Parathyroid adenoma (tissue), 2 donors: ENCODE data around the gene BCAT1.
"Not testable (repeated sequence)": the region's sequence is repeated elsewhere in the genome, so short reads cannot be mapped to it uniquely, and the experiment has no call there.

ENCODE experiments used
- H2AFZ ChIP-seq: fragments of 300-600 bp; sonication (generic); one replicate; pipeline ENCODE4 v1.7.0; 2017; ENCODE audit warnings: antibody characterized with exemption, mild to moderate bottlenecking
- H3K27ac ChIP-seq: fragments of 300-600 bp; sonication (generic); one replicate; pipeline ENCODE4 v1.7.0; 2017
- H3K27me3 ChIP-seq: fragments of 300-600 bp; sonication (generic); one replicate; pipeline ENCODE4 v1.7.0; 2017; ENCODE audit warnings: low read length; ENCODE audit not compliant: control insufficient read depth, insufficient read depth
- H3K36me3 ChIP-seq: fragments of 300-600 bp; sonication (generic); one replicate; pipeline ENCODE4 v1.7.0; 2017; ENCODE audit warnings: low read length; ENCODE audit not compliant: control insufficient read depth, insufficient read depth
- H3K4me1 ChIP-seq: fragments of 300-600 bp; sonication (generic); one replicate; pipeline ENCODE4 v1.7.0; 2017; ENCODE audit warnings: control low read depth
- H3K4me2 ChIP-seq: fragments of 300-600 bp; sonication (generic); one replicate; pipeline ENCODE4 v1.7.0; 2017; ENCODE audit warnings: low read length
- H3K4me3 ChIP-seq: fragments of 300-600 bp; sonication (generic); one replicate; pipeline ENCODE4 v1.7.0; 2017; ENCODE audit warnings: low read depth, low read length
- H3K79me2 ChIP-seq: fragments of 300-600 bp; sonication (generic); one replicate; pipeline ENCODE4 v1.7.0; 2017; ENCODE audit warnings: control low read depth
- H3K9ac ChIP-seq: fragments of 300-600 bp; sonication (generic); one replicate; pipeline ENCODE4 v1.7.0; 2017; ENCODE audit warnings: mild to moderate bottlenecking
- H3K9me3 ChIP-seq: fragments of 300-600 bp; sonication (generic); one replicate; pipeline ENCODE4 v1.7.0; 2017; ENCODE audit warnings: low read length; ENCODE audit not compliant: control insufficient read depth
- CTCF ChIP-seq: fragments of 300-600 bp; sonication (generic); IDR thresholded peaks from one replicate; pipeline ENCODE4 v1.7.0; 2017; ENCODE audit warnings: antibody characterized with exemption, mild to moderate bottlenecking
- donor health status: primary hyperparathyroidism.

The BCAT1 gene

GRCh38 chr12:24810378-24810777 is 138.5 kb downstream of the BCAT1 start:
- no peaks in the 10 kb centered on the region for H3K36me3 ChIP-seq
- H3K4me1 ChIP-seq, result no peaks in the 10 kb centered on the region
- no peak overlapping the region for H3K27ac ChIP-seq
- TF ChIP-seq CTCF, result no peak
- H3K79me2 ChIP-seq, result no peaks in the 10 kb centered on the region
- H3K9me3 ChIP-seq, result no peaks in the 10 kb centered on the region
- H3K4me2 ChIP-seq, result no peak overlapping the region
- H2AFZ ChIP-seq, result no peak overlapping the region
- no peak overlapping the region for H3K9ac ChIP-seq
- no peak overlapping the region for H3K4me3 ChIP-seq
- H3K27me3 ChIP-seq, result no peaks in the 10 kb centered on the region

DNA sequence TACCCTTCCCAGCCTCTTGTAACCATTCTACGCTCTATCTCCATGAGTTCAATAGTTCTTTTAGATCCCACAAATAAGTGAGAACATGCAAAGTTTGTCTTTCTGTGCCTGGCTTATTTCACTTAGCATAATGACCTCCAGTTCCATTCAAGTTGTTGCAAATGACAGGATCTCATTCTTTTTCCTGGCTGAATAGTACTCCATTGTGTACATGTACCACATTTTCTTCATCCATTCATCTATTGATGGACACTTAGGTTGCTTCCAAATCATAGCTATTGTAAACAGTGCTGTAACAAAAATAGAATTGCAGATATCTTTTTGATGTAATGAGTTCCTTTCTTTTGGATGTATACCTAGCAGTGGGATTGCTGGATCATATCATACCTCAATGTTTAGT is 139.6 kb downstream of the BCAT1 start:
- H3K4me1 ChIP-seq, H3K9me3 ChIP-seq, H3K4me3 ChIP-seq, H3K27ac ChIP-seq, H3K79me2 ChIP-seq, H3K9ac ChIP-seq, H3K36me3 ChIP-seq, H3K4me2 ChIP-seq, H2AFZ ChIP-seq, H3K27me3 ChIP-seq: not testable (repeated sequence)

GRCh38 chr12:24808651-24809050 is 140.2 kb downstream of the BCAT1 start:
- no peaks in the 10 kb centered on the region for H3K9me3 ChIP-seq
- H3K36me3 ChIP-seq, result no peaks in the 10 kb centered on the region
- H3K4me1 ChIP-seq, result no peaks in the 10 kb centered on the region
- TF ChIP-seq CTCF, result no peak
- H3K27ac ChIP-seq, result no peak overlapping the region
- H3K79me2 ChIP-seq, result no peaks in the 10 kb centered on the region
- no peaks in the 10 kb centered on the region for H3K27me3 ChIP-seq
- no peak overlapping the region for H3K9ac ChIP-seq
- H3K4me2 ChIP-seq, result no peak overlapping the region
- H2AFZ ChIP-seq, result no peak overlapping the region
- no peak overlapping the region for H3K4me3 ChIP-seq

- Histone ChIP-seq H3K4me2 (no peak overlapping the region), H3K9ac (no peak overlapping the region), H3K27ac (no peak overlapping the region), H3K36me3 (no peaks in the 10 kb centered on the region), H3K79me2 (no peaks in the 10 kb centered on the region), H3K9me3 (no peaks in the 10 kb centered on the region), H3K4me1 (no peaks in the 10 kb centered on the region), H3K4me3 (no peak overlapping the region), H2AFZ (no peak overlapping the region), H3K27me3 (no peaks in the 10 kb centered on the region)
- no peak for TF ChIP-seq CTCF
Observed at GRCh38 chr12:24806386-24806785, 142.5 kb downstream of the BCAT1 start.

DNA sequence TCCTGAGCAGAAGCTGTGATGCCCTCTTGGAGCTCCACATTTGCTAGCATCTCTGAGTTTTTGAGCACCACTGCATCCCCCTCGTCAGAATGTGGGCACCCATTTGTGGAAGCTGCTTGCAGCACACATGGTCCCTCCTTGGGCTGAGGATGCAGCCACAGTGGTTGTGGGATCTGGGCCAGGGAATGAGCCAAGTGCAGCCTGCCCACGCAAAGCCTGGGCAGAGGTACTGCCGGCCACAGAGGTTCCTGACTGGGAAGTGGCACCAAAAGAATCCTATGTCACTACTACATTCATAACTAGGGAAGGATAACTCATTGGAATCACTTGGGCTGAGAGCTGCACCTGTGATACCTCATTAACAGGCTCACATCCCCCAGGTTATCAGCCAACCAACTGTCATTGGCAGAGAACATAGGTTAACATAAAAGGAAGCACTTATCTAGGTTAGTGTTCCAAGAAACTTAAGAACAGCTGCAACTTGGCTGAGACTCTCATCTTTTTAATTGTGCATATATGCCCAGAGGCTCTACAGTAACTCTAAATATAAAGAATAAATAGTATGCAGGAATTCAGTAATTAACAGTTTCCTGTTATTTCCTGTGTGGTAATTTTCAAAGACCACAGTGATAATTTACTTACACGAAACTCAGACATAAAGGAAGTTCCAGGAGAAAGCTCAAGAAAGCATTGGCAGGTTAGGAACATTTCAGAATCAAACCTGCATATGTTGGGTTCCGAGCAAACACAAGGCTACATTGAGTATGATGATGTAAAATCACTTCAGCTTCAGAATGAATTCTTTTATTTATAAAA is 145.3 kb downstream of the BCAT1 start:
- H3K9ac ChIP-seq, result no peak overlapping the region
- H3K4me1 ChIP-seq, result no peaks in the 10 kb centered on the region
- H3K36me3 ChIP-seq, result no peaks in the 10 kb centered on the region
- H3K79me2 ChIP-seq, result no peaks in the 10 kb centered on the region
- H3K27ac ChIP-seq, result no peak overlapping the region
- H3K4me3 ChIP-seq, result no peak overlapping the region
- no peaks in the 10 kb centered on the region for H3K9me3 ChIP-seq
- no peak overlapping the region for H2AFZ ChIP-seq
- TF ChIP-seq CTCF, result no peak
- no peak overlapping the region for H3K4me2 ChIP-seq
- no peaks in the 10 kb centered on the region for H3K27me3 ChIP-seq
